Activated CD4-positive, alpha-beta T cell treated with anti-CD3 and anti-CD28 coated beads, Interleukin-2, amount 10 ng/mL, durations not matched to agents 24 days and 14 days (primary cell): ENCODE measurements around the gene SFTPA2. TPM values are rescaled to one million over a fixed set of nuclear protein-coding genes. Genes with fewer than 3 reads are reported as not detected.
A peak's percentile ranks its signal among the peaks of the same experiment; 100 is the strongest.
"Not testable (repeated sequence)": the region's sequence is repeated elsewhere in the genome, so short reads cannot be mapped to it uniquely, and the experiment has no call there.

Experiments used
- DNase-seq: peaks from one replicate; pipeline ENCODE4 v3.0.0; 2022
- H3K27ac Mint-ChIP-seq: one replicate; pipeline ENCODE4 v1.8.0; 2022; ENCODE audit warnings: mild to moderate bottlenecking, mixed read lengths
- H3K27me3 Mint-ChIP-seq: one replicate; pipeline ENCODE4 v1.8.0; 2022; ENCODE audit warnings: mixed read lengths
- H3K36me3 Mint-ChIP-seq: one replicate; pipeline ENCODE4 v1.8.0; 2022; ENCODE audit warnings: low read depth, mild to moderate bottlenecking, mixed read lengths
- H3K4me1 Mint-ChIP-seq: one replicate; pipeline ENCODE4 v1.8.0; 2021; ENCODE audit warnings: mixed read lengths
- H3K4me3 Mint-ChIP-seq: one replicate; pipeline ENCODE4 v1.8.0; 2022; ENCODE audit warnings: mild to moderate bottlenecking, moderate library complexity, mixed read lengths
- H3K9me3 Mint-ChIP-seq: one replicate; pipeline ENCODE4 v1.8.0; 2021; ENCODE audit warnings: mixed read lengths
- intact Hi-C: fragments of 100-400 bp; cut with micrococcal nuclease; formaldehyde crosslinking; loops from one replicate; pipeline ENCODE4 v1.15.1; 2023
- total RNA-seq: library from RNA; stranded (reverse); gene quantifications from 2 replicates; pipeline ENCODE4 v1.2.3, GENCODE V29; 2022

The SFTPA2 gene
- total RNA-seq, 1 donor from 2014 or later = not detected

GRCh38 chr10:79516532-79517205, 43.5 kb downstream of the SFTPA2 start:
- intact Hi-C loops, H3K36me3 Mint-ChIP-seq: not testable (repeated sequence)
- H3K27me3 Mint-ChIP-seq = peaks cover 18% of the 10 kb centered on the region

GRCh38 chr10:79511891-79512583, 48.2 kb downstream of the SFTPA2 start, which contains the start of gene EIF5AL1:
Gene EIF5AL1 (plus strand): TSS chr10:79512533. CDS start chr10:79512650, 117 bp downstream.
- H3K4me3 Mint-ChIP-seq, intact Hi-C loops, H3K36me3 Mint-ChIP-seq, DNase-seq, H3K9me3 Mint-ChIP-seq, H3K4me1 Mint-ChIP-seq, H3K27ac Mint-ChIP-seq: not testable (repeated sequence)
- peaks cover 21% of the 10 kb centered on the region for H3K27me3 Mint-ChIP-seq

More at GRCh38 chr10:79516532-79517205, 43.5 kb downstream of the SFTPA2 start:
- not testable (repeated sequence) for H3K9me3 Mint-ChIP-seq, DNase-seq, H3K27ac Mint-ChIP-seq, H3K4me3 Mint-ChIP-seq, H3K4me1 Mint-ChIP-seq

- H3K4me3 Mint-ChIP-seq, H3K36me3 Mint-ChIP-seq, H3K27ac Mint-ChIP-seq, intact Hi-C loops, H3K4me1 Mint-ChIP-seq, H3K9me3 Mint-ChIP-seq, DNase-seq: not testable (repeated sequence)
- H3K27me3 Mint-ChIP-seq = peaks cover 15% of the 10 kb centered on the region
Measured at GRCh38 chr10:79509934-79510508, 50.2 kb downstream of the SFTPA2 start.

- DNase-seq, intact Hi-C loops, H3K4me3 Mint-ChIP-seq, H3K36me3 Mint-ChIP-seq, H3K4me1 Mint-ChIP-seq, H3K27ac Mint-ChIP-seq, H3K9me3 Mint-ChIP-seq: not testable (repeated sequence)
- H3K27me3 Mint-ChIP-seq = peaks cover 14% of the 10 kb centered on the region
Measured at GRCh38 chr10:79509306-79509933, 50.8 kb downstream of the SFTPA2 start.

DNA sequence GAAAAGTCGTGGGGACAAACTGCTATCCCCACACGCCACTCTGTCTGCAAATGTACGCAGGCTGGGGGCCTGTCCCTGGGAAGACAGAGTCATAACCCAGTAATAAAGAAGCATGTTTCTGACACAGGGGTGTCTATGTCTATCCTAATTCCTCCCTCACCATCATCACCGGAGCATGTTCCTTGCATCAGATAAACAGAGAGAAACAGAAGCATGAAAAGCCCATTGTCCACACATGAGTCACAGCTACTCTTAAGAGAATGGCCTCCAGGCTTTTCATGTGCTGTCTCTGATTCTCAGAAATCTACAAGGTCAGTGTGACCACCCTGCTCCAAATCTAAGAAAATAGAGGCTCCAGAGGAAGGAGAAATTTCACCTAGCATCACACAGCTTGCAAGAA, 52.0 kb downstream of the SFTPA2 start:
- H3K9me3 Mint-ChIP-seq, H3K36me3 Mint-ChIP-seq, intact Hi-C loops, H3K4me1 Mint-ChIP-seq, H3K4me3 Mint-ChIP-seq, DNase-seq, H3K27ac Mint-ChIP-seq: not testable (repeated sequence)
- H3K27me3 Mint-ChIP-seq = peaks cover 18% of the 10 kb centered on the region

DNA sequence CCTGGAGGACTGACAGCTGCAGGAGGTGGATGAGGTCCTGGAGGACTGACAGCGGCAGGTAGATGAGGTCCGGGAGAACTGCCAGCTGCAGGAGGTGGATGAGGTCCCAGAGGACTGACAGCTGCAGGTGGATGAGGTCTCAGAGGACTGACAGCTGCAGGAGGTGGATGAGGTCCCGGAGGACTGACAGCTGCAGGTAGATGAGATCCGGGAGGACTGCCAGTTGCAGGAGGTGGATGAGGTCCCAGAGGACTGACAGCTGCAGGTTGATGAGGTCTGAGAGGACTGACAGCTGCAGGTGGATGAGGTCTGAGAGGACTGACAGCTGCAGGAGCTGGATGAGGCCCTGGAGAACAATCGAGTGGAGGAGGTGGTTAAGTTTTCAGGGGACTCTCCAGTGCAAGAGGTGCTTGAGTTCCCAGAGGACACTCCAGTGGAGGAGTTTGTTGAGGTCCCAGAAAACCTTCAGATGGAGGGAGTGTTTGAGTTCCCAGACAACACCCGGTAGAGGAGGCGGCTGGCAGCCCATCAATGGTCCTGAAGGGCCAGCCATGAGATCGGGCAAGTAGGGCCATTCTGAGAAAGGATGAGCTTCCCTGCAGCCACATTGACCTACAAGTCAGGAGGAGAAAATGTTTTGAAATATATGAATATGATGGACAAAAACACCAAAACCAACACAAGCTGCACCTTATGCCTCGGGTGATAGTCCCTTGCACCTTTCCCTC, 52.6 kb downstream of the SFTPA2 start:
- intact Hi-C loops = no loop called here

More for the DNA sequence above, 52.6 kb downstream of the SFTPA2 start:
- Mint-ChIP-seq H3K27ac (no peak overlapping the region), H3K27me3 (peaks cover 24% of the 10 kb centered on the region), H3K4me3 (no peak overlapping the region), H3K9me3 (no peaks in the 10 kb centered on the region), H3K36me3 (no peaks in the 10 kb centered on the region), H3K4me1 (peaks cover 9% of the 10 kb centered on the region)
- DNase-seq = peak; percentile 48

Other genes with a start within 250 kb of the SFTPA2 start
- gene PPIF, start 212.9 kb downstream of the SFTPA2 start, total RNA-seq = 157 and 161 TPM in 2 replicates
- gene ZCCHC24, start 114.8 kb downstream of the SFTPA2 start, total RNA-seq = 0.66 and 1.4 TPM in 2 replicates
- gene EIF5AL1, start 47.9 kb downstream of the SFTPA2 start, total RNA-seq = 0.40 and 0.45 TPM in 2 replicates
- gene SFTPA1, start 50.5 kb upstream of the SFTPA2 start, total RNA-seq = not detected in 2 replicates
- gene NUTM2B, start 142.8 kb upstream of the SFTPA2 start, total RNA-seq = 0.91 and 1.1 TPM in 2 replicates